ENCODE results near the gene NDUFS5. TPM values are rescaled to one million over a fixed set of nuclear protein-coding genes. Genes with fewer than 3 reads are reported as not detected.

The NDUFS5 gene
- total and polyA plus RNA-seq, 4 donors, result 149 to 1,134 (median 354) TPM

- TF ChIP-seq CTCF (IDR thresholded peaks at IDR 0.05; ENCODE audit: control extremely low read depth, extremely low read depth), result no peak
- no peak for DNase-seq
- Histone ChIP-seq H3K4me1 (ENCODE audit: control insufficient read depth in 5 of 5, insufficient read depth in 5 of 5, low read length in 5 of 5) (no peaks in the 10 kb centered on the region), H3K27ac (ENCODE audit: low read depth in 1 of 2, low read length in 1 of 2) (no peak overlapping the region), H3K27me3 (ENCODE audit: control insufficient read depth in 3 of 3, insufficient read depth in 3 of 3, low read length in 2 of 3) (no peaks in the 10 kb centered on the region), H3K4me3 (no peak overlapping the region), H3K9me3 (ENCODE audit: control insufficient read depth in 4 of 4, insufficient read depth in 3 of 4, low read length in 3 of 4) (peaks cover 0 to 2% (median 0%) of the 10 kb centered on the region in 4 donors), H3K9ac (ENCODE audit: insufficient read depth in 1 of 2, low read length in 2 of 2) (no peak overlapping the region), H3K36me3 (ENCODE audit: control insufficient read depth in 4 of 4, insufficient read depth in 4 of 4, low read length in 4 of 4) (peaks cover 0 to 15% (median 7%) of the 10 kb centered on the region in 4 donors)
- no peak for ATAC-seq (ENCODE audit: insufficient read depth, low FRiP score)
- WGBS, 2 donors, result 78 to 79% methylated on average over 8 of the region's 8 CpGs
These were observed 19.1 kb downstream of the NDUFS5 start for GRCh38 chr1:39045231-39045630.

- Histone ChIP-seq H3K4me1 (ENCODE audit: control insufficient read depth in 5 of 5, insufficient read depth in 5 of 5, low read length in 5 of 5) (no peaks in the 10 kb centered on the region), H3K9me3 (ENCODE audit: control insufficient read depth in 4 of 4, insufficient read depth in 3 of 4, low read length in 3 of 4) (peaks cover 0 to 2% (median 0%) of the 10 kb centered on the region in 4 donors), H3K27me3 (ENCODE audit: control insufficient read depth in 3 of 3, insufficient read depth in 3 of 3, low read length in 2 of 3) (no peaks in the 10 kb centered on the region), H3K27ac (ENCODE audit: low read depth in 1 of 2, low read length in 1 of 2) (peak overlapping the region; percentile 67 to 89), H3K9ac (ENCODE audit: insufficient read depth in 1 of 2, low read length in 2 of 2) (no peak overlapping the region), H3K36me3 (ENCODE audit: control insufficient read depth in 4 of 4, insufficient read depth in 4 of 4, low read length in 4 of 4) (peaks cover 0 to 14% (median 5%) of the 10 kb centered on the region in 4 donors), H3K4me3 (no peak overlapping the region)
- no peak for TF ChIP-seq CTCF (IDR thresholded peaks at IDR 0.05; ENCODE audit: control extremely low read depth, extremely low read depth)
- WGBS, 2 donors, result 80 to 92% methylated on average over 6 of the region's 6 CpGs
- DNase-seq (no peak), ATAC-seq (ENCODE audit: insufficient read depth, low FRiP score) (no peak)
These were observed 20.6 kb downstream of the NDUFS5 start for GRCh38 chr1:39046613-39047210.

- WGBS, 2 donors, result 65 to 71% methylated on average over 12 of the region's 12 CpGs
- Histone ChIP-seq H3K4me1 (ENCODE audit: control insufficient read depth in 5 of 5, insufficient read depth in 5 of 5, low read length in 5 of 5) (no peaks in the 10 kb centered on the region), H3K9me3 (ENCODE audit: control insufficient read depth in 4 of 4, insufficient read depth in 3 of 4, low read length in 3 of 4) (peaks cover 0 to 2% (median 0%) of the 10 kb centered on the region in 4 donors), H3K27ac (ENCODE audit: low read depth in 1 of 2, low read length in 1 of 2) (peak overlapping the region; percentile 67 to 89), H3K4me3 (no peak overlapping the region), H3K9ac (ENCODE audit: insufficient read depth in 1 of 2, low read length in 2 of 2) (no peak overlapping the region), H3K27me3 (ENCODE audit: control insufficient read depth in 3 of 3, insufficient read depth in 3 of 3, low read length in 2 of 3) (no peaks in the 10 kb centered on the region), H3K36me3 (ENCODE audit: control insufficient read depth in 4 of 4, insufficient read depth in 4 of 4, low read length in 4 of 4) (peaks cover 0 to 12% (median 4%) of the 10 kb centered on the region in 4 donors)
- DNase-seq, result no peak
- TF ChIP-seq CTCF (IDR thresholded peaks at IDR 0.05; ENCODE audit: control extremely low read depth, extremely low read depth), result no peak
- peak; percentile 64 for ATAC-seq (ENCODE audit: insufficient read depth, low FRiP score)
These were observed 21.5 kb downstream of the NDUFS5 start for GRCh38 chr1:39047374-39048229.

All from lung (tissue), 12 donors.